NCI-H82 (cell line): Measurements from ENCODE around the gene CD72.
A peak's percentile ranks its signal among the peaks of the same experiment; 100 is the strongest.
"Not testable (repeated sequence)": the region's sequence is repeated elsewhere in the genome, so short reads cannot be mapped to it uniquely, and the experiment has no call there.

Source experiments
- DNase-seq: peaks from one replicate; lab custom pipeline; 2025; lab: John Stamatoyannopoulos, UW

Gene CD72

GRCh38 chr9:35593581-35593980 is 24.6 kb downstream of the CD72 start:
- no peak for DNase-seq

- not testable (repeated sequence) for DNase-seq
Measured at GRCh38 chr9:35588506-35588905, 29.7 kb downstream of the CD72 start.

- not testable (repeated sequence) for DNase-seq
Measured at GRCh38 chr9:35584681-35585080, 33.5 kb downstream of the CD72 start.

GRCh38 chr9:35583521-35583920 is 34.7 kb downstream of the CD72 start:
- DNase-seq, result not testable (repeated sequence)

- not testable (repeated sequence) for DNase-seq
Measured at GRCh38 chr9:35579659-35580227, 38.5 kb downstream of the CD72 start.

GRCh38 chr9:35579130-35579529 is 39.1 kb downstream of the CD72 start:
- DNase-seq, result no peak

- DNase-seq, result no peak
Measured at GRCh38 chr9:35577486-35577885, 40.7 kb downstream of the CD72 start.

GRCh38 chr9:35575478-35575877 is 42.7 kb downstream of the CD72 start:
- DNase-seq, result no peak

GRCh38 chr9:35574578-35575122 is 43.6 kb downstream of the CD72 start:
- no peak for DNase-seq

GRCh38 chr9:35570709-35571504 is 47.3 kb downstream of the CD72 start:
- no peak for DNase-seq

GRCh38 chr9:35569206-35569605 is 49.0 kb downstream of the CD72 start:
- DNase-seq, result no peak

GRCh38 chr9:35568196-35568595 is 50.0 kb downstream of the CD72 start:
- DNase-seq, result no peak

GRCh38 chr9:35566417-35566816 is 51.8 kb downstream of the CD72 start:
- no peak for DNase-seq

GRCh38 chr9:35564658-35565061 is 53.6 kb downstream of the CD72 start:
- DNase-seq, result no peak

GRCh38 chr9:35563791-35564197 is 54.4 kb downstream of the CD72 start:
- DNase-seq, result peak; percentile 26

- no peak for DNase-seq
Measured at GRCh38 chr9:35562895-35563780, 55.1 kb downstream of the CD72 start.

GRCh38 chr9:35561468-35562261 is 56.5 kb downstream of the CD72 start:
- DNase-seq, result no peak

- no peak for DNase-seq
Measured at GRCh38 chr9:35560625-35561337, 57.4 kb downstream of the CD72 start.
